UCSD-AML1 (cell line): ENCODE measurements around the gene ARID3A.
"Not testable (repeated sequence)": the region's sequence is repeated elsewhere in the genome, so short reads cannot be mapped to it uniquely, and the experiment has no call there.

Source experiments
- DNase-seq: peaks from one replicate; lab custom pipeline; 2025; ENCODE audit not compliant: unreplicated experiment; lab: John Stamatoyannopoulos, UW

ARID3A gene

GRCh38 chr19:1014161-1015060, 88.6 kb downstream of the ARID3A start:
- no peak for DNase-seq

GRCh38 chr19:1015061-1015781, 89.4 kb downstream of the ARID3A start:
- DNase-seq = no peak

- DNase-seq = no peak
Measured at GRCh38 chr19:1015782-1016646, 90.2 kb downstream of the ARID3A start.

- no peak for DNase-seq
Measured at GRCh38 chr19:1016647-1017114, 90.8 kb downstream of the ARID3A start.

GRCh38 chr19:1017115-1017905, 91.5 kb downstream of the ARID3A start:
- DNase-seq = peak; percentile 31

GRCh38 chr19:1017906-1018305, 92.1 kb downstream of the ARID3A start:
- DNase-seq = no peak

GRCh38 chr19:1018393-1018792, 92.6 kb downstream of the ARID3A start:
- DNase-seq = peak; percentile 19

GRCh38 chr19:1018932-1019615, 93.2 kb downstream of the ARID3A start:
- DNase-seq = no peak

GRCh38 chr19:1019616-1019961, 93.8 kb downstream of the ARID3A start:
- no peak for DNase-seq

- no peak for DNase-seq
Measured at GRCh38 chr19:1019980-1020867, 94.4 kb downstream of the ARID3A start.

- peak; percentile 96 for DNase-seq
Measured at GRCh38 chr19:1020868-1021425, 95.1 kb downstream of the ARID3A start, which contains the start of gene TMEM259. Gene TMEM259 (minus strand): TSS chr19:1021123. CDS start chr19:1020996, 127 bp downstream.

- not testable (repeated sequence) for DNase-seq
Measured at GRCh38 chr19:1023883-1024188, 98.0 kb downstream of the ARID3A start.

- DNase-seq = not testable (repeated sequence)
Measured at GRCh38 chr19:1025080-1025479, 99.2 kb downstream of the ARID3A start.
